ENCODE data around the gene ALPP. TPM values are rescaled to one million over a fixed set of nuclear protein-coding genes. Genes with fewer than 3 reads are reported as not detected.
"Not testable (repeated sequence)": the region's sequence is repeated elsewhere in the genome, so short reads cannot be mapped to it uniquely, and the experiment has no call there.

Gene ALPP
- total RNA-seq, 1 donor from 2014 or later = not detected

GRCh38 chr2:232363784-232364615 lies 14.6 kb upstream of the ALPP start:
- DNase-seq (ENCODE audit: low spot score) = no peak

GRCh38 chr2:232364806-232365594 lies 13.6 kb upstream of the ALPP start:
- not testable (repeated sequence) for DNase-seq (ENCODE audit: low spot score)

GRCh38 chr2:232365621-232366321 lies 12.8 kb upstream of the ALPP start:
- DNase-seq (ENCODE audit: low spot score) = no peak

GRCh38 chr2:232366461-232366860 lies 12.1 kb upstream of the ALPP start:
- not testable (repeated sequence) for DNase-seq (ENCODE audit: low spot score)

- no peak for DNase-seq (ENCODE audit: low spot score)
Measured at GRCh38 chr2:232367016-232367415, 11.5 kb upstream of the ALPP start.

- no peak for DNase-seq (ENCODE audit: low spot score)
Measured at GRCh38 chr2:232367591-232368233, 10.8 kb upstream of the ALPP start.

- DNase-seq (ENCODE audit: low spot score) = no peak
Measured at GRCh38 chr2:232368311-232368731, 10.2 kb upstream of the ALPP start.

GRCh38 chr2:232369126-232369951 lies 9.2 kb upstream of the ALPP start:
- DNase-seq (ENCODE audit: low spot score) = no peak

GRCh38 chr2:232370007-232370406 lies 8.5 kb upstream of the ALPP start:
- not testable (repeated sequence) for DNase-seq (ENCODE audit: low spot score)

GRCh38 chr2:232372231-232373208 lies 6.0 kb upstream of the ALPP start:
- DNase-seq (ENCODE audit: low spot score) = no peak

GRCh38 chr2:232374356-232374755 lies 4.2 kb upstream of the ALPP start:
- no peak for DNase-seq (ENCODE audit: low spot score)

GRCh38 chr2:232375164-232375563 lies 3.4 kb upstream of the ALPP start:
- no peak for DNase-seq (ENCODE audit: low spot score)

GRCh38 chr2:232376260-232376659 lies 2.3 kb upstream of the ALPP start:
- no peak for DNase-seq (ENCODE audit: low spot score)

- DNase-seq (ENCODE audit: low spot score) = no peak
Measured at GRCh38 chr2:232376713-232377112, 1.8 kb upstream of the ALPP start.

GRCh38 chr2:232377319-232377718 lies 1.2 kb upstream of the ALPP start:
- DNase-seq (ENCODE audit: low spot score) = no peak

GRCh38 chr2:232377841-232378734 lies 463 bp upstream of the ALPP start:
- DNase-seq (ENCODE audit: low spot score) = no peak

- DNase-seq (ENCODE audit: low spot score) = not testable (repeated sequence)
Measured at GRCh38 chr2:232379610-232380590, 1.3 kb downstream of the ALPP start.

Measured in ureter (tissue), 1 donor.